ENCODE data around the gene CDK16. TPM values are rescaled to one million over a fixed set of nuclear protein-coding genes. Genes with fewer than 3 reads are reported as not detected.

CDK16 gene
- total RNA-seq, 1 donor, result 65.4 TPM

DNA sequence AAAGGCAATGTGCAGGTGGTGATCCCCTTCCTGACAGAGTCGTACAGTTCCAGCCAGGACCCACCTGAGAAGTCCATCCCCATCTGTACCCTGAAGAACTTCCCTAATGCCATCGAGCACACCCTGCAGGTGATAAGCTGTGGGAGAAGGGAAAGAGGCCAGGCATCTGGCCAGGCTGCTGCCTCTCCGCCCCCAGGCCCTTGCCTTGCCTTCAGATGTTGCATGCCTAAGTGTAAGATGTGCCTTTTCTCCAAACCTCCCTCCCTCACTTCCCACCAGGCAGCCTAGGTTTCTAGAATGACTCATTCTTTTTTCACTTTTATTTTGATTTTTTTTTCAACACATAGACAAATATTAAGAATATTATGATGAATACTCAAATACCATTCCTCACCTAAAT, 12.2 kb upstream of the CDK16 start:
- DNase-seq (ENCODE audit: low read depth in 2 of 3, low spot score in 2 of 3), result no peak

DNA sequence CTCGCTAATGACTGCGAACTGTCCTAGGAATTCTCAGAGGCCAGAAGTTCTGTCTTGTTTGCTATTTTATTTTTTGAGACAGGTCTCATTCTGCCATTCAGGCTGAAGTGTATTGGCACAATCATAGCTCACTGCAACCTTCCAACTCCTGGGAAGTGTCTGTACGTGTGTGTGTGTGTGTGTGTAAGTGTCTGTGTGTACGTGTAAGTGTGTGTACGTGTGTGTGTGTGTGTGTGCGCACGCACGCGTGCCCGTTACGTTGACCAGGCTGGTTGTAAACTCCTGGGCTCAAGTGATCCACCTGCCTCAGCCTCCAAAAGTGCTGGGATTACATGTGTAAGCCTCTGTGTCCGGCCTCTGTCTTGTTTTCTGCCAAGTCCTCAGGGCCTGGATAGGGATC, 10.4 kb upstream of the CDK16 start:
- no peak for DNase-seq (ENCODE audit: low read depth in 2 of 3, low spot score in 2 of 3)

- DNase-seq (ENCODE audit: low read depth in 2 of 3, low spot score in 2 of 3), result no peak
Observed at GRCh38 chrX:47209508-47210238, 8.8 kb upstream of the CDK16 start.

DNA sequence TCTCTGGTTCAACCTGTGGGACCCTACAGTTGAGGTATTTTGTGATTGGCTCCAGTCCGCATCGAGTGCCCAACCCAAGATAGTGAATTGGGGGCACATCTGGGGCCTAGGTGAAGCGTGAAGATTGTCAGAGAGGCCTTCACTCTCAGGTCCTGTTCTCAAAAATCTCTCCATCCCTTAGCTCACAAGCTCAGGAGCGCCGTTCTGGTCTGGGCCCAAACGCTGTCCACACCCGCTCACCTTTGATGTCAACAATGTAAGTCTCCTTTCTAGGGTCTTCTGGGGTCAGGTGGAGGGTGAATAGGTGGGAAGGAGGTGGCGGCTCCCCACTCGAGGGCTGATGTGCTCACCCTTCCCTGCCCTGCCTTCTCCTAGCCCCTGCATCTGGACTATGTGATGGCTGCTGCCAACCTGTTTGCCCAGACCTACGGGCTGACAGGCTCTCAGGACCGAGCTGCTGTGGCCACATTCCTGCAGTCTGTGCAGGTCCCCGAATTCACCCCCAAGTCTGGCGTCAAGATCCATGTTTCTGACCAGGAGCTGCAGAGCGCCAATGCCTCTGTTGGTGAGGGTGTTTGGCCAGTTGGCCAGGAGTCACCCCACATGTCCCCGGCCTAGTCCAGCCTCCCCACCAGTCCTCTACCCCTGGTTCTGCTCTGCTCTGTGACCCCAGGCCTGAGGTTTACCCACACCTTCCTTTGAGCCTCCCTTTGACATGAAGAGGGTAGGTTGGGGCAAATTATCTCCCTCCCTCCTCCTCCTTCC, 7.6 kb upstream of the CDK16 start:
- no peak for DNase-seq (ENCODE audit: low read depth in 2 of 3, low spot score in 2 of 3)

DNA sequence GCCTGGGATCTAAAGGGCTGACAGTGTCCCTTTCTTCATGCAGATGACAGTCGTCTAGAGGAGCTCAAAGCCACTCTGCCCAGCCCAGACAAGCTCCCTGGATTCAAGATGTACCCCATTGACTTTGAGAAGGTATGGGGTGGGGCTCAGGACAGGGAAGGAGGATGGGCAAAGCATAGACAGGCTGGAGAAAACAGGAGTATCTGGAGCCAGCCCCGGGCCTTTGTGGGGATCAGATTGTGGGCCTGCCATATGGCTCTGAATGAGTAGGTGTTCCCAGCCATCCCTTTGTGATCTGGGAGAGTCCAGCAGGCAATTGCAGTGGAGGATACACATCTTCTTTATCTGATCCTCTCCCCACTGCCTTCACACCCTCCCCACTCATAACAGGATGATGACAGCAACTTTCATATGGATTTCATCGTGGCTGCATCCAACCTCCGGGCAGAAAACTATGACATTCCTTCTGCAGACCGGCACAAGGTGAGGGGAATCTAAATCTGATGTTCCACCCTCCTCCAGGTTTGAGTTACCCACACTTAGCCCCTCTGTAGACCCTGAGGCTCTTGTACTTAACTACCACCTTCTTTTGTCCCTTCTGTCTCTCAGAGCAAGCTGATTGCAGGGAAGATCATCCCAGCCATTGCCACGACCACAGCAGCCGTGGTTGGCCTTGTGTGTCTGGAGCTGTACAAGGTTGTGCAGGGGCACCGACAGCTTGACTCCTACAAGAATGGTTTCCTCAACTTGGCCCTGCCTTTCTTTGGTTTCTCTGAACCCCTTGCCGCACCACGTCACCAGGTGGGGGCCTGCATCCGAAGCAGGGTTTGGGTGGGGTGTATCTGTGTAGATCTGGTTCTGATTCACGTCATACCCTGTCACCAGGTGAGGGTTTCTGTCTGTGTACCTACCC, 5.8 kb upstream of the CDK16 start:
- DNase-seq (ENCODE audit: low read depth in 2 of 3, low spot score in 2 of 3), result no peak

DNA sequence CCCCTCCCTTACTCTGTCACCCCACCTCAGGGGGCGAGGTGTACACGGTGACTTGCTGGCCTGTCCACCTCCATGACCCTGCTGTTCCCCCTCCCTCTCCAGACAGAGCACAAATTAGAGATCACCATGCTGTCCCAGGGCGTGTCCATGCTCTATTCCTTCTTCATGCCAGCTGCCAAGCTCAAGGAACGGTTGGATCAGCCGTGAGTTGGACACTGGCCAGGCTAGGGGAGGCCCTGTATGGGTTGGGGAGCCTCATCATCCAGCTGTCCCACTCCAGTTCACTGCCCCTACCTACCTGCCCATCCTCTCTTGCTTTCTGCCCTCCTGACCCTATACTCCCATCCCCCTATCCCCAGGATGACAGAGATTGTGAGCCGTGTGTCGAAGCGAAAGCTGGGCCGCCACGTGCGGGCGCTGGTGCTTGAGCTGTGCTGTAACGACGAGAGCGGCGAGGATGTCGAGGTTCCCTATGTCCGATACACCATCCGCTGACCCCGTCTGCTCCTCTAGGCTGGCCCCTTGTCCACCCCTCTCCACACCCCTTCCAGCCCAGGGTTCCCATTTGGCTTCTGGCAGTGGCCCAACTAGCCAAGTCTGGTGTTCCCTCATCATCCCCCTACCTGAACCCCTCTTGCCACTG, 3.9 kb upstream of the CDK16 start:
- no peak for DNase-seq (ENCODE audit: low read depth in 2 of 3, low spot score in 2 of 3)

DNA sequence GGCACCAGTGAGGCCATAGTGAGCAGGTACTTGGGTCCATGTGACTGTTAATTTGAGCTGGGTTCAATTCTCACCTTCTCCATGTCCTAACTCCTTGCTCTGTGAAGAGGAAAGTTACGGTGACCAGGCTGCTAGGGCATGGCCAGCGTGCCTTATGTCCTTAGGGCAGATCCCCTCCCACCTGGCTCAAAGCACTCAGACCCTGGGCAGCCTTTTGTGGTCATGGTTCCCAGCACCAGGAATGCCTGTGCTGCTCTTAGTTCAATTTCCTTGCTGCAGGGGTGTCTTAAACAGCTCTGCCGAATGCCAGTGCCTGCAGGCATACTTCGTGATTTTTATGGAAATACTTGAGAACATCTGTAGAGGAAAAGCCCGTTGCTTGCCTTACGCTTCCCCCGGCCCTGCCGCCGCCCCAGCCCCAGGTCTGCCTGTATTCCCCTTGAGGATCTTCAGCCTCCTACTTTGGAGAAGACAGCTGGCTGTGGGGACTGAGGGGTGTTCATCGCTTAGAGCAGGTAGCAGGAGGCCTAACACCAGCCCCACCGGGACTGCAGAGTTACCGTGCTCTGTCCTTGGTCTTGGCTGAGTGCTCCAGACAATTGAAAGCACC, 3.1 kb upstream of the CDK16 start:
- DNase-seq (ENCODE audit: low read depth in 2 of 3, low spot score in 2 of 3), result no peak

DNA sequence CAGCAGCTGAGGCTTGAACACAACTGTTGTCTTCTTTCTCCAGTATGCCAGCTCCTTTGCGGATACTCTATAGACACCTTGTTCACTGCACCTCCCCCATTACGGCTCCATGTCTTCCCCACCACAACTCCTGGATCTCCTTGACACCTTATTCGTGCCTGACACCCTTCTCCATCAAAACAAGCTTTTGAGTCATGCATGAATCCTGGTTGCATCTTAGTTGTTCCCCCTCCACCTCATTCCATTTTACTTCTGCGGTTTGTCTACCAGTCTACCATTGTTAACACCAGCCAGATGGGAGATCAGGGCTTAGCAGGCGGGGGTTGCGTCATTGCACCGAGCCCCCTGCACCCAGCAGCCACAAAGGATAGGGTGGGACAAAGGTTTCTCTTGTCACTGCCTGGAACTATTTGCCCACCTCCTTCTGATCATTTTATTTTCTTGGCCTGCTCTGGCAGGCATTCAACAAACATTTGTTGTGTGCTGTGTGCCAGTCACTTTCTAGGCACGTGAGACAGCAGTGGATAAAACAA, 2.0 kb upstream of the CDK16 start:
- no peak for DNase-seq (ENCODE audit: low read depth in 2 of 3, low spot score in 2 of 3)

- DNase-seq (ENCODE audit: low read depth in 2 of 3, low spot score in 2 of 3), result peak in 2 of 3 donors; percentile 18 to 48
Observed at GRCh38 chrX:47217121-47217851, 1.2 kb upstream of the CDK16 start.

DNA sequence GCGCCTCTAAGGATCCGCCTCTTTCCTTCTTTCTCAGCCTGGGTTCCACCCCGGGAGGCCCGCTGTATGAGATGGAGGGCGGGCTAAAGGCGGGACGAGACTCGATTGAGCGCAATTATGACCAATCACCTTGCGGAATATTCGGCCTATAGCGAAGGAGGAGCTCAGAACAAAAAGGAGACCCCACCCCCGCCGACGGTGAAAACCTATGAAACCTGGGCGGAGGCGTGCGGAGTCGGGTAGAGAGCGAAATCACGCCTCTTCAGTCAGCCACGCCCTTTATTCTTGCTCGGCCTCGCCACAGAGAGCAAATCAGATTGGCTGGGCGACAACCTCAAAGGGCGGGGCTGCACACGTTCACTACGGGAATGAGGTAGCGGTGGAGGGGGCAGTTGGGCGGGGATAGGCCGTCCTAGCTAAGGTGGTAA, 615 bp upstream of the CDK16 start:
- DNase-seq (ENCODE audit: low read depth in 2 of 3, low spot score in 2 of 3), result peak; percentile 93 to 99 (median 96)

GRCh38 chrX:47218920-47219815, 687 bp downstream of the CDK16 start:
- DNase-seq (ENCODE audit: low read depth in 2 of 3, low spot score in 2 of 3), result peak in 2 of 3 donors; percentile 36 to 50

GRCh38 chrX:47221756-47222155, 3.3 kb downstream of the CDK16 start:
- no peak for DNase-seq (ENCODE audit: low read depth in 2 of 3, low spot score in 2 of 3)

DNA sequence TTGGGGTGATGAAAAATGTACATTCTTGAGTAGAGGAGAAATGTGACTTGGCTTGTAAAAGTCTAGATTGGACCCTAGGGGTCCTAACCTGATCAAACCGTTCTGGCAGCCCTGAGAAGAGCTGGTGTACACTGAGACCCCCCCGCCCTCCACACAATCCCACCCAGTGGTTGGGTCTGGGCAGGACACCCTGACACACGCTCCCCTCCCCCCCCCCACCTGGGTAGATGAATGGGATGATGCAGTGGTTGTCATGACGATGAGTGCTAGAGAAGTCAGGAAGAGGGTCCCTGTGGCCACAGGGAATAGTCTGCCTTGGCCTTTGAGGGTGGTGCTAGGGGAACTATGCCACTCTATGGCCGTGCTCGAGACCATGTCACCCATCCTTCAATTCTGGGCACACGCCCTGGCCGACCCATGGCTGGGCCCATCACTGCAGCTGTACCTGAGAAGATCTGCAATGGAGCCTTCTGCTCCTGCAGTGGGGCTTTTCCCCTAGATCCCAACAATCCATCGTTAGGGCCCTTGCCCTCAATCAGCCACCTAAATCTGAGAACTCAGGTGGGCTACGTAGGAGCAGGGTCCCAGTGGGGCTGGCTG, 4.4 kb downstream of the CDK16 start:
- DNase-seq (ENCODE audit: low read depth in 2 of 3, low spot score in 2 of 3), result peak in 2 of 3 donors; percentile 50 to 59

- no peak for DNase-seq (ENCODE audit: low read depth in 2 of 3, low spot score in 2 of 3)
Observed at GRCh38 chrX:47223476-47224250, 5.2 kb downstream of the CDK16 start.

- DNase-seq (ENCODE audit: low read depth in 2 of 3, low spot score in 2 of 3), result no peak
Observed at GRCh38 chrX:47224266-47224895, 5.9 kb downstream of the CDK16 start.

DNA sequence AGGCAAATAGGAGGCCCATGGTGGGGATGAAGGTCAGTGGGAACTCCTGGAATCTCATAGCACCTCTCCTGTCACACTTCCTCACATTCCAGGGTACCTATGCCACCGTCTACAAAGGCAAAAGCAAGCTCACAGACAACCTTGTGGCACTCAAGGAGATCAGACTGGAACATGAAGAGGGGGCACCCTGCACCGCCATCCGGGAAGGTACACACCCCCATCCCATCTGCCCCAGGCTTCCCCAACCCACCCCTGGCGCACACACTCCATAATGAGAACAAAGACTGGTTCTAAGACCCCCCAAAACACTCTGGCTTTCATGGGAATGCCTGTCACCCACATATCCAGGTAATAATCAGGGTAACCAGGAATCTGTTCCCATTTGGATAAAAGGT, 6.4 kb downstream of the CDK16 start:
- DNase-seq (ENCODE audit: low read depth in 2 of 3, low spot score in 2 of 3), result no peak

GRCh38 chrX:47226071-47226470, 7.6 kb downstream of the CDK16 start:
- DNase-seq (ENCODE audit: low read depth in 2 of 3, low spot score in 2 of 3), result no peak

Measured in hematopoietic multipotent progenitor cell (in vitro differentiated cells).